Measurements from ENCODE around the gene PRPH.
"Not testable (repeated sequence)": the region's sequence is repeated elsewhere in the genome, so short reads cannot be mapped to it uniquely, and the experiment has no call there.

PRPH gene

DNA sequence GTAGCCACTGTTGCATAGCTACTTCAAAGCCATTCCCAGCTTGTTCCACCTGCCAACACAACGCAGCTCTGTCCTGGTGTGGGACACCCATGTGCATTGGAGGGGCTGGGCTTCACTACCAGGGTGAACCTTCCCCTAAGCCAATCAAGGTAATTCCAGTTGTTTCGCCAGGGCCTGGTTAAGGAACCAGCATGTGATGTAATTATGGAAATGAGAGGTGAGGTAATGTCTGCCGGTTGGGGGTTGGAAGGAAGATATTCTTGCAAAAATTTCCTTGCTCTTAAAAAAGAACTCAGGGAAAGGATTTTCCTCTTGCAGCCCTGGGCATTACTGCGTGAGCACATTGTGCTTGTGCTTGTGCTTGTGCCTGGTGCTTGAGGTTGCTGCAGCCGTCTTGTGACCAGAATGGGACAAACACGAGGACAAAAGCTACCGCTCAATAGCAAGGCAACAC is 15.2 kb upstream of the PRPH start:
- H3K27ac ChIP-seq (ENCODE audit: low read depth, low read length) = no peak overlapping the region
- no peak overlapping the region for H2AFZ ChIP-seq (ENCODE audit: low read length, unreplicated experiment)
- H3K4me1 ChIP-seq (ENCODE audit: control insufficient read depth, insufficient read depth, low read length, unreplicated experiment) = no peaks in the 10 kb centered on the region
- no peak overlapping the region for H3K4me3 ChIP-seq (ENCODE audit: low read depth, low read length)
- H3K79me2 ChIP-seq (ENCODE audit: control insufficient read depth, insufficient read depth, low read length, unreplicated experiment) = no peaks in the 10 kb centered on the region
- no peaks in the 10 kb centered on the region for H3K36me3 ChIP-seq (ENCODE audit: insufficient read depth, low read length)
- H3K27me3 ChIP-seq (ENCODE audit: insufficient read depth, low read length) = no peaks in the 10 kb centered on the region

DNA sequence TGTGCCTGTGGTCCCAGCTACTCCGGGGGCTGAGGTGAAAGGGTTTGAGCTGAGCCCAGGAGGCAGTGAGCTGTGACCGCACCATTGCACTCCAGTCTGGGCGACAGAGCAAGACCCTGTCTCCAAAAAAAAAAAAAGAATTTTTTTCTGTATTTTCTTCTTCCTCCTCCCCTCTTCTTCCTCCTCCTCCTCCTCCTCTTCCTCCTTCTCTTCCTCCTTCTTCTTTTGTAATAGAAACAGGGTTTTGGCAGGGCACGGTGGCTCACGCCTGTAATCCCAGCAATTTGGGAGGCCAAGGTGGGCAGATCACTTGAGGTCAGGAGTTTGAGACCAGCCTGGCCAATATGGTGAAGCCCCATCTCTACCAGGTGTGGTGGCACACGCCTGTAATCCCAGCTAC is 14.4 kb upstream of the PRPH start:
- not testable (repeated sequence) for H3K36me3 ChIP-seq (ENCODE audit: insufficient read depth, low read length); H3K27ac ChIP-seq (ENCODE audit: low read depth, low read length); H3K79me2 ChIP-seq (ENCODE audit: control insufficient read depth, insufficient read depth, low read length, unreplicated experiment)

DNA sequence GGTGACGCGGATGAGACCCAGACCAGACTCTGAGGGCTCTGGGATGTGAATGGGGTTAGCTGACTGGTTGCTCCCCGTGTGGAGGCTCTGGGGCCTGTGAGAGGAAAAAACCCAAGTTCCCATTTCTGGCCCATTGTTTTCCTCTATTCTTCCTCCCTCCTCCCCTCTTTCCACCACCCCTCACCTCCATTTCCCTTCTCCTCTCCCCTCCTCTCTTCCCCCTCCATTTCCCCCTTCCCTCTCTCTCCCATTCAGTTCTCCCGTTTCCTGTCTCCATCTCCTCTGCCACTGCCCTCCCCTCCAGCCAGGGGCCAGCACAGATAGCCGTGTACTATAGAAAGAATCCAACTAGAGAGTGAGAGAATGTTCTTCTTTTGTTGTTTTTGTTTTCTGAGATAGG is 12.6 kb upstream of the PRPH start:
- no peak overlapping the region for H3K4me3 ChIP-seq (ENCODE audit: low read depth, low read length)
- no peaks in the 10 kb centered on the region for H3K79me2 ChIP-seq (ENCODE audit: control insufficient read depth, insufficient read depth, low read length, unreplicated experiment)
- no peaks in the 10 kb centered on the region for H3K27me3 ChIP-seq (ENCODE audit: insufficient read depth, low read length)
- H3K4me1 ChIP-seq (ENCODE audit: control insufficient read depth, insufficient read depth, low read length, unreplicated experiment) = no peaks in the 10 kb centered on the region
- no peaks in the 10 kb centered on the region for H3K36me3 ChIP-seq (ENCODE audit: insufficient read depth, low read length)
- no peak overlapping the region for H3K27ac ChIP-seq (ENCODE audit: low read depth, low read length)
- H2AFZ ChIP-seq (ENCODE audit: low read length, unreplicated experiment) = no peak overlapping the region

More for the DNA sequence above, 14.4 kb upstream of the PRPH start:
- H3K27me3 ChIP-seq (ENCODE audit: insufficient read depth, low read length); H2AFZ ChIP-seq (ENCODE audit: low read length, unreplicated experiment); H3K4me1 ChIP-seq (ENCODE audit: control insufficient read depth, insufficient read depth, low read length, unreplicated experiment); H3K4me3 ChIP-seq (ENCODE audit: low read depth, low read length): not testable (repeated sequence)

DNA sequence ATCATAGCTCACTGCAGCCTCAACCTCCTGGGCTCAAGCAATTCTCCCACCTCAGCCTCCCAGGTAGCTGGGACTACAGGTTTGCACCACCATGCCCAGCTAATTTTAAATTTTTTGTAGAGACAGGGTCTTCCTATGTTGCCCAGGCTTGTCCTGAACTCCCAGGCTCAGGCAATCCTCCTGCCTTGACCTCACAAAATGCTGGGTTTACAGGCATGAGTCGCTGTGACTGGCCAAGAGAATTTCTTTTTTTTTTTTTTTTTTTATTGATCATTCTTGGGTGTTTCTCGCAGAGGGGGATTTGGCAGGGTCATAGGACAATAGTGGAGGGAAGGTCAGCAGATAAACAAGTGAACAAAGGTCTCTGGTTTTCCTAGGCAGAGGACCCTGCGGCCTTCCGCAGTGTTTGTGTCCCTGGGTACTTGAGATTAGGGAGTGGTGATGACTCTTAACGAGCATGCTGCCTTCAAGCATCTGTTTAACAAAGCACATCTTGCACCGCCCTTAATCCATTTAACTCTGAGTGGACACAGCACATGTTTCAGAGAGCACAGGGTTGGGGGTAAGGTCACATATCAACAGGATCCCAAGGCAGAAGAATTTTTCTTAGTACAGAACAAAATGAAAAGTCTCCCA is 12.1 kb upstream of the PRPH start:
- not testable (repeated sequence) for H3K4me1 ChIP-seq (ENCODE audit: control insufficient read depth, insufficient read depth, low read length, unreplicated experiment); H3K36me3 ChIP-seq (ENCODE audit: insufficient read depth, low read length); H3K4me3 ChIP-seq (ENCODE audit: low read depth, low read length); H3K27me3 ChIP-seq (ENCODE audit: insufficient read depth, low read length); H3K79me2 ChIP-seq (ENCODE audit: control insufficient read depth, insufficient read depth, low read length, unreplicated experiment); H2AFZ ChIP-seq (ENCODE audit: low read length, unreplicated experiment); H3K27ac ChIP-seq (ENCODE audit: low read depth, low read length)

DNA sequence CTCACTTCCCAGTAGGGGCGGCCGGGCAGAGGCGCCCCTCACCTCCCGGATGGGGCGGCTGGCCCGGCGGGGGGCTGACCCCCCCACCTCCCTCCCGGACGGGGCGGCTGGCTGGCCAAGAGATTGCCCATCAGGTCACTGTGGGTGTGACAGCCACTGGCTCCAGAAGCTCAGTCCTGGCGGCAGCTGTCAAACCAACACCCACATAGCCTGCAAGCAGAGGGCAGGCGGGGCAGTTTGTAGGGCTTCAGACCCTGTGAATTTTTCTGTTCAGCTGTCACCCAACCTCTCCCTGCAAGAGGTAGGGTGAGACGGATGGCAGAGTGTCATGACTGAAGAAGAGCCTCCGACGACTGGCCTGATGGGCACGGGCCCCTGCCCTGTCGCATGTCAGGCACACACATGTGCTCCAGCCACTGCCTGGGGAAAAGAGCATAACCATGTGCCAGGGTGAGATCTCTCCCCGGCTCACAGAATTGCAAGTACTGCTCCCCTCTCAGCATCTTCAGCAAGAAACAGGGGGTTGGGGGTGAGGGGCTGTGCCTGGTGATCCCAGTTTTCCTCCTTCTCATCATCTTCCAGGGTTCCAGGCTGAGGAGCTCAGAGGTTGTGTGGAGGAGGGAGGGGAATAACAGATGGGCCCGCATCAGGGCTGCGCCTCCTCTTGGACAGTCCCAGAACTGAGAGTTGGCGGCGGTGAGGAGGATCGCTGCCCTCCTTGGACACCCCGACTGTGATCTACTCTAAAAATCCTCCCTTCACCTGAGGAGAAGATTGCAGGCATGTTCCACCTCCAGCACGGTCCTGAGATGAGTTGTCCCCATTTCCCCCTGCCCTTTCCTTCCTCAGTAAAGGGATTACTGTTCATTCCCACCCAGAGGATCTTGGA is 11.2 kb upstream of the PRPH start:
- no peaks in the 10 kb centered on the region for H3K79me2 ChIP-seq (ENCODE audit: control insufficient read depth, insufficient read depth, low read length, unreplicated experiment)
- no peak overlapping the region for H2AFZ ChIP-seq (ENCODE audit: low read length, unreplicated experiment)
- no peak overlapping the region for H3K27ac ChIP-seq (ENCODE audit: low read depth, low read length)
- no peaks in the 10 kb centered on the region for H3K4me1 ChIP-seq (ENCODE audit: control insufficient read depth, insufficient read depth, low read length, unreplicated experiment)
- H3K36me3 ChIP-seq (ENCODE audit: insufficient read depth, low read length) = no peaks in the 10 kb centered on the region
- H3K4me3 ChIP-seq (ENCODE audit: low read depth, low read length) = no peak overlapping the region
- no peaks in the 10 kb centered on the region for H3K27me3 ChIP-seq (ENCODE audit: insufficient read depth, low read length)

DNA sequence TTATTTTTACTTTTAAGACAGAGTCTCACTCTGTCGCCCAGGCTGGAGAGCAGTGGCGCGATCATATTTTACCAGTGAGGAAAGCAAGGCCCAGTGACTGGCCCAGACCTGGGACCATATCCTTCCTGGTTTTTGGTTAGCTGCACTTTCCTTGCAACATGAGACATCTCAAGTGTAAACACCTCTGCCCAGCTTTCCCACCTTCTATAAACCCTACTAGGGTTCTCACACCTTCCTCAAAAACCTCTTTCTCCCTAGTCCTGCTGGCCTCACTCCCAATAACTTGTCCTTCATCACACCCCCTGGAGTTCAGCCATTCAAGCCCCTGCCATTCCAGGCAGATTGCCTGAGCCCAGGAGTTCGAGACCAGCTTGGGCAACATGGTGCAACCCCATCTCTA is 10.3 kb upstream of the PRPH start:
- Histone ChIP-seq H3K36me3 (ENCODE audit: insufficient read depth, low read length) (no peaks in the 10 kb centered on the region), H3K27ac (ENCODE audit: low read depth, low read length) (no peak overlapping the region), H2AFZ (ENCODE audit: low read length, unreplicated experiment) (no peak overlapping the region), H3K79me2 (ENCODE audit: control insufficient read depth, insufficient read depth, low read length, unreplicated experiment) (no peaks in the 10 kb centered on the region), H3K27me3 (ENCODE audit: insufficient read depth, low read length) (no peaks in the 10 kb centered on the region), H3K4me1 (ENCODE audit: control insufficient read depth, insufficient read depth, low read length, unreplicated experiment) (no peaks in the 10 kb centered on the region), H3K4me3 (ENCODE audit: low read depth, low read length) (no peak overlapping the region)

DNA sequence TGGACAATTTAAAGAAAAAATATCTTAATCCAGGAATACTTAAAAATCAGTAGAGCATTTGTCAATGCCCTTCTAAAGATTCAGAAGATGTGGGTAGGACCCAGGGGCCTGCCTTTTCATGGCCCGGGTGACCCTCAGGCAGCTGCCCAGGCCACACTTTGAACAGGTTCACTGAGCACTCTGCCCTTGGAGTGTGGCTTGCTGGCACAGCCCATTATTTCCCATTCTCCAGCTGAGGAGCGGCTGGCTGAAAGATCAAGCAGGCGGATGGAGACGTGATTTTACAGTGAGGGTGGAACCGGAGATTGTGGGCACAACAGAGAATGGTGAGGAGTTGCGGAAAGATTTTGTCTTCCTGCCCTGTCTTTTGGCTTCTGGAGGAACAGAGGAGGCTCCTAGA is 7.1 kb upstream of the PRPH start:
- Histone ChIP-seq H3K79me2 (ENCODE audit: control insufficient read depth, insufficient read depth, low read length, unreplicated experiment) (no peaks in the 10 kb centered on the region), H3K27me3 (ENCODE audit: insufficient read depth, low read length) (no peaks in the 10 kb centered on the region), H3K36me3 (ENCODE audit: insufficient read depth, low read length) (no peaks in the 10 kb centered on the region), H3K4me1 (ENCODE audit: control insufficient read depth, insufficient read depth, low read length, unreplicated experiment) (no peaks in the 10 kb centered on the region), H3K4me3 (ENCODE audit: low read depth, low read length) (no peak overlapping the region), H2AFZ (ENCODE audit: low read length, unreplicated experiment) (no peak overlapping the region), H3K27ac (ENCODE audit: low read depth, low read length) (no peak overlapping the region)

DNA sequence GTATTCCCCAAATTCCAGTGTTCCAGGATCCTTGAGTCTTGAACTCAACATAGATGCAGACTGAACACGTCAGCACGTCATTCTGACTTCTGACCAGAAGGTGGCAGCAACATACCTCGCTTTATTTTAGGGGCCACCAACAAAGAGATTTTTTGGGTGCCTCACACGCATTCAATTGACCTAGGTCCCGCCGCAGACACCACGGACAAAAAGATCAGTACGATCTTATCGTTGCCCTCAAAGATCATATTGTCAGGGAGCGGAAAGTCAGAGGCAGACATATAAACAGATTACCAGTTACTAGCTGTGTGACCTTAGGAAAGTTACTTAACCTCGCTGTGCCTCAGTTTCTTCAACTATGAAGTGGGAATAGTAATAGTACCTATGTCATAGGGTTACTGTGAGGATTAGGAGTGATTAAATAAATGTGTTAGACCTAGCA is 6.5 kb upstream of the PRPH start:
- Histone ChIP-seq H3K79me2 (ENCODE audit: control insufficient read depth, insufficient read depth, low read length, unreplicated experiment) (no peaks in the 10 kb centered on the region), H3K27ac (ENCODE audit: low read depth, low read length) (no peak overlapping the region), H3K27me3 (ENCODE audit: insufficient read depth, low read length) (no peaks in the 10 kb centered on the region), H2AFZ (ENCODE audit: low read length, unreplicated experiment) (no peak overlapping the region), H3K4me1 (ENCODE audit: control insufficient read depth, insufficient read depth, low read length, unreplicated experiment) (peaks cover 4% of the 10 kb centered on the region), H3K4me3 (ENCODE audit: low read depth, low read length) (no peak overlapping the region), H3K36me3 (ENCODE audit: insufficient read depth, low read length) (no peaks in the 10 kb centered on the region)

DNA sequence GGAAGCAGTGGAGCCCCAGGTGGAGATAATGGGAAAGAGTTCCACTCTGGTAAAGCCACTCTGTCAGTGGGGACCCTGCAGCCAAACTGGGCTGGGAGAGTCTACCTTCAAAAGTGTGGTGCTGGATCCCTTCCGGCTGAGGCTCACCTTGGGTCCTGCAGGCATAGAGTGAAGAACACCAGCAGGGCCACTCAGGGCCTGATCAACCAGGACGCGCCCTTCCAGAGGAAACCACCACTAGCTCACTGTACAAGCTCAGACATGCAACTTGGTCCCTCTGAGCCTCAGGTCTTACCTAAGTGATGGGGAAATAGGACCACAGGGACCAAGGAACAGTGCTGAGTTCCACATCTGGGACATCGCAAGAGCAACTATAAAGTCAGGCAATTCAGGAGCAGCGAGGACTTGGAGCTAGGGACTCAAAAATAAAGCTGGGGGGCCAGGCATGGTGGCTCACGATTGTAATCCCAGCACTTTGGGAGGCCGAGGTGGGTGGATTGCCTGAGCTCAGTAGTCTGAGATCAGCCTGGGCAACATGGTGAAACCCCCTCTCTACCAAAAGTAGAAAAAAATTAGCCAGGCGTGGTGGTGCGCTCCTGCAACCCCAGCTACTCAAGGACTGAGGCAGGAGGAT is 5.9 kb upstream of the PRPH start:
- H3K27ac ChIP-seq (ENCODE audit: low read depth, low read length) = no peak overlapping the region
- H3K79me2 ChIP-seq (ENCODE audit: control insufficient read depth, insufficient read depth, low read length, unreplicated experiment) = no peaks in the 10 kb centered on the region
- no peak overlapping the region for H2AFZ ChIP-seq (ENCODE audit: low read length, unreplicated experiment)
- peaks cover 5% of the 10 kb centered on the region for H3K4me1 ChIP-seq (ENCODE audit: control insufficient read depth, insufficient read depth, low read length, unreplicated experiment)
- H3K4me3 ChIP-seq (ENCODE audit: low read depth, low read length) = no peak overlapping the region
- no peaks in the 10 kb centered on the region for H3K36me3 ChIP-seq (ENCODE audit: insufficient read depth, low read length)
- H3K27me3 ChIP-seq (ENCODE audit: insufficient read depth, low read length) = no peaks in the 10 kb centered on the region

DNA sequence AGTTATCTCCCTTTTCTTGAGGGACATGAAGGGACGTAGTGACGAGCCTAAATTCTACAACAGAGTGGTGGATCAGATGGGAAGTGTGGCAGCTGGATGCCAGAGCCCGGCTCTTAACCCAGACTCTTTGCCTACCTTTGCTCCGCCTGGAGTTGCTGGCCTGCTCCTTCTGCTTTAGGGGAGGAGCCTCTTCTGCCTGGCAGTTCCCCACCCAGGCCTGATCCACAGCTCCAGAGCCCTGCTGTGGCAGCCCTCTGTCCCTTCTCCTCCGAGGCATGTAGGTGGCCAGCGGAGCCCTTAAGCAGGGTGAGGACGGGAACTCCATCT is 2.3 kb upstream of the PRPH start:
- H3K27me3 ChIP-seq (ENCODE audit: insufficient read depth, low read length) = peaks cover 30% of the 10 kb centered on the region
- H2AFZ ChIP-seq (ENCODE audit: low read length, unreplicated experiment) = no peak overlapping the region
- H3K36me3 ChIP-seq (ENCODE audit: insufficient read depth, low read length) = no peaks in the 10 kb centered on the region
- no peak overlapping the region for H3K4me3 ChIP-seq (ENCODE audit: low read depth, low read length)
- H3K4me1 ChIP-seq (ENCODE audit: control insufficient read depth, insufficient read depth, low read length, unreplicated experiment) = peaks cover 5% of the 10 kb centered on the region
- no peak overlapping the region for H3K27ac ChIP-seq (ENCODE audit: low read depth, low read length)
- H3K79me2 ChIP-seq (ENCODE audit: control insufficient read depth, insufficient read depth, low read length, unreplicated experiment) = no peaks in the 10 kb centered on the region
